A673 (cell line): ENCODE data around the gene ACOT7.

Experiments used
- EZH2 ChIP-seq: fragments of 200-600 bp; sonication (generic); IDR thresholded peaks from 2 replicates; pipeline ENCODE4 v1.6.1; 2017; ENCODE audit warnings: borderline replicate concordance, low read depth, mild to moderate bottlenecking, mixed read lengths, antibody characterized with exemption, low read length; ENCODE audit not compliant: poor library complexity, severe bottlenecking
- TF ChIP-seq, protein P1 (sequence below): fragments of 300-800, 200-600 bp; sonication (generic); conservative IDR thresholded peaks from 2 replicates; pipeline ENCODE4 v1.5.1; 2017; ENCODE audit warnings: low read depth, mild to moderate bottlenecking, antibody characterized with exemption, low read length, moderate library complexity, mixed read lengths

- TF ChIP-seq EZH2 = no peak
- TF ChIP-seq, protein P1, sequence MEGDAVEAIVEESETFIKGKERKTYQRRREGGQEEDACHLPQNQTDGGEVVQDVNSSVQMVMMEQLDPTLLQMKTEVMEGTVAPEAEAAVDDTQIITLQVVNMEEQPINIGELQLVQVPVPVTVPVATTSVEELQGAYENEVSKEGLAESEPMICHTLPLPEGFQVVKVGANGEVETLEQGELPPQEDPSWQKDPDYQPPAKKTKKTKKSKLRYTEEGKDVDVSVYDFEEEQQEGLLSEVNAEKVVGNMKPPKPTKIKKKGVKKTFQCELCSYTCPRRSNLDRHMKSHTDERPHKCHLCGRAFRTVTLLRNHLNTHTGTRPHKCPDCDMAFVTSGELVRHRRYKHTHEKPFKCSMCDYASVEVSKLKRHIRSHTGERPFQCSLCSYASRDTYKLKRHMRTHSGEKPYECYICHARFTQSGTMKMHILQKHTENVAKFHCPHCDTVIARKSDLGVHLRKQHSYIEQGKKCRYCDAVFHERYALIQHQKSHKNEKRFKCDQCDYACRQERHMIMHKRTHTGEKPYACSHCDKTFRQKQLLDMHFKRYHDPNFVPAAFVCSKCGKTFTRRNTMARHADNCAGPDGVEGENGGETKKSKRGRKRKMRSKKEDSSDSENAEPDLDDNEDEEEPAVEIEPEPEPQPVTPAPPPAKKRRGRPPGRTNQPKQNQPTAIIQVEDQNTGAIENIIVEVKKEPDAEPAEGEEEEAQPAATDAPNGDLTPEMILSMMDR = no peak
Observed at GRCh38 chr1:6419397-6419803, 25.8 kb upstream of the ACOT7 start.
